GM19324 (cell line): ENCODE measurements around the gene FOXO4.

Source experiments
- ATAC-seq: cut with Tn5 transposase; IDR thresholded peaks from one replicate; pipeline ENCODE4 v1.9.1; 2021; ENCODE audit warnings: mild to moderate bottlenecking, moderate library complexity; ENCODE audit not compliant: unreplicated experiment, low FRiP score

The FOXO4 gene

DNA sequence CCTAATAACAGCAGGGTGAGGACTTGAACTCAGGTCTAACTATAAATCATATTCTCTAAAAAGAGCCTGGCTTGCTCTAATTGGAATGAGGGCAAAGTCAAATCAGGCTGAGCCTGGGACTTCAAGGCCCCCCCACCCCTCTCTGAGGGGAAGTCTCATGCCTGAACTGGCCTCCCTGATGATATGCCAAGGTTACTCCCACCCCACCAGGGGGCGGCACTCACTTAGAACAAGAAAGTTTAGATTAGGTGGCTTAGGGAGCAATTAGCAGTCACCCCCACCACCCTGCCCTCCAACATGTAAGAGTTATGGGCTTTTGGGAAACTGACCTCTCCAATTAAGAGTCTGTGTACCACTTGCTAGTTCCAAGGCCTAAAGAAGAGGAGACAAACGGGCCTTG, 2.7 kb downstream of the FOXO4 start:
- no peak for ATAC-seq

- ATAC-seq: no peak
Observed at GRCh38 chrX:71098951-71099506, 3.4 kb downstream of the FOXO4 start.

DNA sequence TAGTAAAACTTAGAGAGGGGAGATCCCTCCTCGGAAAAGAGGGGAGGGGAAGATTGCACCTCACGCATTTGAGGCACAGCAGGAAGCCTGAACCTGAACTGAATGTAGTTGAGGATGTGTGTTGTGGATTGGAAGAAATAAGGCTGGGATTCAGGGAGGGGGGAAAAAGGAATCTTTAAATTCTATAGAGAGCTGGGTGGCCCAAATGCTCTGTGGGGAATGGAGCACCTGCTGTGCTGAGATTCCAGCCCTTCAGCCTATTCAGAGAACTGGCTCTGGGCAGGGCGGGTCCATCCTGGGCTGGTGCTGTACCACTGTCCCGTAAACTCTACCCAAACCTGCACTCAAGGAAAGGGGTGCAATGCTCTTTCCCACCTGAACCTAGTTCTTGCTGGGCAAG, 4.1 kb downstream of the FOXO4 start:
- ATAC-seq: no peak

GRCh38 chrX:71100581-71101505, 5.2 kb downstream of the FOXO4 start:
- ATAC-seq: no peak

- ATAC-seq: no peak
Observed at GRCh38 chrX:71102292-71102691, 6.6 kb downstream of the FOXO4 start.

DNA sequence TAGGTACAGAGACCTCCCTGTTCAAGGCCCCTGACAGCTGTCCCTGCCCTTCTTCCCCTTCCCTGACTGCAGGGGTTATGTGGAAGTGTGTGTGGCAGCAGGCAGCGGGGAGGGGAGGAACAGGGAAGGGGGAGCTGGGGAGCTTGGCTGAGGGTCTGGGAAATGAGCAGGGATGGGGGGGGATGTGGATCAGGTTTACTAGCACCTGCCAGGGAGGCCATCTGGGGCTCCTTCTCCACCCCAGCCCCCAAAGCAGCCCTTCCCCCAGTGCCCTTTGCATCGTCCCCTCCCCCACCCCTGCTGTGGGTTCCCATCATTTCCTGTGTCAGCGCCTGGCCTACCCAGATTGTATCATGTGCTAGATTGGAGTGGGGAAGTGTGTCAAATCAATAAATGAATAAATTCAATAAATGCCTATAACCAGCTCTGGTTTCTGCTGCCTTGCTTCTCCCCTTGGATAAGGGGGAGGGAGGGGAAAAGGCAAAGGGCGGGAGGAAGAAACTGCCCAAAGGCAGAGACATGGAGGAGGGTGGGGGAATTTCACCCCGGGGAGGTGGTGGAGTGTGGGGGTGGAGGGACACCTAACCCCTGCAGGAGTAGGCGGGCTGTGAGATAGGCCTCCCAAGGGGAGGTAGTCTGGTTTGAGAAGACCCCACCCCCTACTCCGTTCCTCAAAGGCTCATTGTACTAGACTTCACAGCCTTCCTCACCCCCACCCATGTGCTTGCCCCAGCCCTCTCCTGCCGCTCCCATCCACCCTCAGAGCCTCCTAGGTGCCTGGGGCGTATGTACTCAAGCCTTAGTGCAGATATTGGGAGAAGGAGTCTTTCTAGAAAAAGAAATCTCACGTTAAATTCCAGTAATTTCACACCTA, 7.7 kb downstream of the FOXO4 start:
- ATAC-seq: no peak

- ATAC-seq: no peak
Observed at GRCh38 chrX:71105628-71106027, 10.0 kb downstream of the FOXO4 start.

GRCh38 chrX:71106427-71106826, 10.8 kb downstream of the FOXO4 start, which contains the start of gene CXorf65:
Gene CXorf65 (minus strand): TSS chrX:71106740. CDS start chrX:71106556, 184 bp downstream.
- no peak for ATAC-seq

DNA sequence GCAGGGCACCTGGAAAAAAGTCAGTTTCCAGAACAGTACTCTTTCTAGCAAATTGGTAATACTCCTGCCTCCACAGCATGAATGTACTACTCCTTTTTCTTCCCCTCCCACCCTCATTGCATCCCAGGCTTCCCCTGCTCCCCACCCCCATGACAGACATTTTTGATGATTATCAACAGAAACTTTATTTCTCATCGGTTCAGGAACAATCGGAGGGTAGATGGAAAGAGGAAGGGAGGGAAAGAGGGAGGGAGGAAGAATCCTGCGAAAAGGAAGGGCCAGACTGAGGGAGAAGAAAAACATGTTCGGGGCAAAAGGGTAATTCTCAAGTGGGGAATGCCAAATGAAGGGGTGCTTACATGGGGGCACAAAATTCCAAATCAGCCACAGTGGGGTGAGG, 11.6 kb downstream of the FOXO4 start:
- ATAC-seq: no peak

- ATAC-seq: no peak
Observed at GRCh38 chrX:71107762-71108360, 12.2 kb downstream of the FOXO4 start.

DNA sequence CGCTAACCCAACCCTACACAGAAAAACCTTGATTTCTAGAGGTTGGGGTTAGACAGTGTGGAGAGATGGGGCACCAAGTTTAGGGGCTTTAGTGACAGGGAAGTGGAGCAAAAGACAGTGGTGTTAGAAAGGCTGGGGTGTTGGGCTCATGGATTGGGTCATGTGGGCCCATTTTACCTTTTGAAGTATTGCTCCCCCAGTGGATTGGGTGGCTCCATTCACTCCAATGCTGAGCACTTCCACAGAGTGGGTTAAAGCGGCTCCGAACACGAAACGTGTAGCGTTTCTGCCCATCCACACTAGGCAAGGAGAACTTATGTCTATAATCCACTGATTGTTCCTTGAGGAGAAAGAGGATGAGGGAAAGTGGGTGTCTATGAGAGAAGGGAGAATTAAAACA, 13.4 kb downstream of the FOXO4 start:
- no peak for ATAC-seq

DNA sequence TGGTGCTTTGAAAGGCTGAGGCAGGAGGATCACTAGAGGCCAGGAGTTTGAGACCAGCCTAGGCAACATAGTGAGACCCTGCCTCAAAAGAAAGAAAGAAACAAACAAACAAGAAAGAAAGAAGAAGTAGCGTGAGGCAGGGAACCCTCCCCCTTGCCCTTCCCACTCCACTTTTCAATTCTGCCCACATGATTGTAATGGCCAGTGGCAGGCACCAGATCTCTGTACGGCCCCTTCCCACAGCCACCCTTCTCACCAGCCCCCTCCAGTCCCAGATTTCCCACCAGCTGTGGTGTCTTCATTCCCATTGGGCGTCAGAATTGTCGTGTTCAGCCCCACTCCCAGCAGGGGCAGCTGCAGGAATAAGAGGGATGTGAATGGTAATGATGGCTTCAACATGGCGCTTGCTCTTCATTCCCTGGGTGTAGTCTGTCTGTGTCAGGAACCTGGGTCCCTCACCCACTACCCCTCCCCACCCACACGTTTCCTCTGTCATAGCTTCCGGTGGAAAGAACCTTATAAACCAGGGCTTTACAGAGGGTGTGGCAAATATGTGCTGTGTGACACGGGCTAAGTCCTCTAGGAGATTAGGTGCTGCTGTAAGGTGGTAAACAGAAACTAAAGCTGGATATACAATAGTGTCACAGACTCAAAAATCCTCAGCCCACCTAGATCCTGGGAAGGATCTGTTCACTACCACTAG, 15.6 kb downstream of the FOXO4 start, which contains the start of gene IL2RG:
Gene IL2RG (minus strand): TSS at position 437 of the 703 bp plus-strand sequence. CDS start 38 bp downstream, at position 399.
- ATAC-seq: peak; percentile 85

- ATAC-seq: peak; percentile 7
Observed at GRCh38 chrX:71111921-71112431, 16.3 kb downstream of the FOXO4 start.

- ATAC-seq: no peak
Observed at GRCh38 chrX:71117358-71117757, 21.7 kb downstream of the FOXO4 start.

GRCh38 chrX:71118032-71118984, 22.7 kb downstream of the FOXO4 start, which contains the start of gene MED12:
Gene MED12 (plus strand): TSS chrX:71118596. CDS start chrX:71118755, 159 bp downstream.
- ATAC-seq: peak; percentile 85

DNA sequence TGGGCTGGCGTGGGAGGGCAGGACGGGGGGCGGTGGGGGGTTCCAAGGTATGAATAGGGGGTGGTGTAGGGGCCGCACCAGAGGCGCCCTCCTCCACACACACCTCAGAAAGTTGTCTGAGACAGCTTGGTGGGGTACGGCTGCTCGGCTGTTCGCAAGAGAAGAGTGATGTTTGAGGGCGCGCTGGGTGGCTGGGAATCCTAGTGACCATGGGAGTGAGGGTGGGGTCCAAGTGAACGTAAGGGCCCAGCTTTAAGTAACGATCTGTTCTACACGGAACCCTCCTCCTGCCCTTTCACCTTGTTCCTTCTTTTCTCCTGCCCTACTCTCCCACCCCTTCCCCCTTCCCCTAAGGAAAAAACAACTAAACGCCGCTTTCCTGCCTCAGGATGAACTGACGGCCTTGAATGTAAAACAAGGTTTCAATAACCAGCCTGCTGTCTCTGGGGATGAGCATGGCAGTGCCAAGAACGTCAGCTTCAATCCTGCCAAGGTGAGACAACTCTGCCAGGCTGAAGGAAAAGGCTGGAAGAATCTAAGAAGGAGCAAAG, 23.4 kb downstream of the FOXO4 start:
- ATAC-seq: peak; percentile 20

DNA sequence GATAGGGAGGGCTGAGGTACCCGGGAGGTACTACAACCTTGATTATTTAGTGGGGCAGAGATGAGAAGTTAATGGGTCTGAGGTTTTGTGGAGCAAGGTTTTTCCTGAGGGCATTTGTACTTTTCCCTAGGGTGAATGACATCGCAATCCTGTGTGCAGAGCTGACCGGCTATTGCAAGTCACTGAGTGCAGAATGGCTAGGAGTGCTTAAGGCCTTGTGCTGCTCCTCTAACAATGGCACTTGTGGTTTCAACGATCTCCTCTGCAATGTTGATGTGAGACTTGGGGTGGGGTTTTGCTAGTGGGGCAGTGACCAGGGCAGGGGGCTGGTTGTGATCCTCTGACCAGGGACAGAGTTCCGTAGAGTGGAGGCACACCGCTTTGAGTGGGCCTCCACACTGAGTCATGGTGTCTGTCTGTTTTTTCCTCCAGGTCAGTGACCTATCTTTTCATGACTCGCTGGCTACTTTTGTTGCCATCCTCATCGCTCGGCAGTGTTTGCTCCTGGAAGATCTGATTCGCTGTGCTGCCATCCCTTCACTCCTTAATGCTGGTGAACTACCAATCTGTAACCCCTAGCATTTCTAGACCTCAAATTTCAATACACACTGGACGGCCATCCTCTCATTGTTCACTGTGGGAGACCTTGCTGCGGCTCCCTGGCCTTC, 32.6 kb downstream of the FOXO4 start:
- no peak for ATAC-seq
